SK-N-SH (cell line): ENCODE measurements around the gene HSPB7. TPM values are rescaled to one million over a fixed set of nuclear protein-coding genes. Genes with fewer than 3 reads are reported as not detected.

ENCODE experiments used
- CTCF ChIA-PET: fragments of 300-600, 350-600 bp; formaldehyde crosslinking; extraction: SDS; loops from one replicate; lab custom pipeline; 2021; lab: Yijun Ruan, JAX
- POLR2A ChIA-PET: fragments of 350-600 bp; sonication (Branson Sonifier 250); formaldehyde crosslinking; extraction: SDS; loops from one replicate; lab custom pipeline; 2020; ENCODE audit warnings: antibody characterized with exemption, inconsistent platforms; lab: Yijun Ruan, JAX
- DNase-seq: peaks from one replicate; pipeline ENCODE4 v3.0.0; 2012
- H2AFZ ChIP-seq: fragments of 200-600 bp; sonication (generic); 2 replicates; pipeline ENCODE4 v1.8.1; 2016; ENCODE audit warnings: antibody characterized with exemption, mild to moderate bottlenecking, low read depth
- H3F3A ChIP-seq: fragments of 200-600 bp; sonication (generic); replicated peaks from 2 replicates; pipeline ENCODE3; 2016; ENCODE audit warnings: antibody characterized with exemption, mild to moderate bottlenecking; ENCODE audit not compliant: insufficient read depth
- H3K27ac ChIP-seq, 2 experiments: fragments of 200-500 bp in 1 of 2; fragments of 200-600 bp in 1 of 2; sonication (Bioruptor generic) in 1 of 2; sonication (generic), shearing (Covaris generic) in 1 of 2; 2 replicates each; pipeline versions ENCODE4 v1.5.1 to v1.6.1; 2014 to 2016; ENCODE audit warnings: low read depth in 2 of 2, inconsistent platforms in 1 of 2, low read length in 1 of 2, mild to moderate bottlenecking in 1 of 2, mixed read lengths in 1 of 2
- H3K27me3 ChIP-seq: fragments of 200-600 bp; sonication (generic), shearing (Covaris generic); 2 replicates; pipeline ENCODE4 v1.6.1; 2016; ENCODE audit warnings: mixed run types; ENCODE audit not compliant: insufficient read depth
- H3K36me3 ChIP-seq, 2 experiments: fragments of 200-500 bp in 1 of 2; fragments of 200-600 bp in 1 of 2; sonication (Bioruptor generic) in 1 of 2; sonication (generic) in 1 of 2; replicated peaks in 1 of 2; 2 replicates each; pipeline versions ENCODE3 to v1.5.1; 2014 to 2016; ENCODE audit warnings: low read length in 1 of 2, mild to moderate bottlenecking in 1 of 2; ENCODE audit not compliant: insufficient read depth in 2 of 2, control insufficient read depth in 1 of 2
- H3K4me1 ChIP-seq, 2 experiments: fragments of 200-500 bp in 1 of 2; fragments of 200-600 bp in 1 of 2; sonication (Bioruptor generic) in 1 of 2; sonication (generic), shearing (Covaris generic) in 1 of 2; 2 replicates each; pipeline versions ENCODE4 v1.5.1 to v1.6.1; 2014 to 2016; ENCODE audit warnings: low read depth in 1 of 2, low read length in 1 of 2, mixed run types in 1 of 2; ENCODE audit not compliant: insufficient read depth in 2 of 2, control insufficient read depth in 1 of 2
- H3K4me2 ChIP-seq: fragments of 200-600 bp; sonication (generic), shearing (Covaris generic); 2 replicates; pipeline ENCODE4 v1.6.1; 2017; ENCODE audit warnings: mixed run types
- H3K4me3 ChIP-seq, 2 experiments: fragments of 200-500 bp in 1 of 2; fragments of 200-600 bp in 1 of 2; sonication (Bioruptor generic) in 1 of 2; sonication (generic), shearing (Covaris generic) in 1 of 2; 2 replicates each; pipeline versions ENCODE4 v1.5.1 to v1.8.1; 2014 to 2016; ENCODE audit warnings: low read depth in 2 of 2, inconsistent platforms in 1 of 2, low read length in 1 of 2, mild to moderate bottlenecking in 1 of 2, mixed read lengths in 1 of 2, moderate library complexity in 1 of 2
- H3K79me2 ChIP-seq: fragments of 200-600 bp; sonication (generic); 2 replicates; pipeline ENCODE4 v1.8.1; 2017; ENCODE audit warnings: mild to moderate bottlenecking; ENCODE audit not compliant: insufficient read depth
- H3K9ac ChIP-seq: fragments of 200-600 bp; sonication (generic); 2 replicates; pipeline ENCODE4 v1.6.1; 2017; ENCODE audit warnings: mixed run types
- H3K9me2 ChIP-seq: fragments of 200-600 bp; sonication (generic); 2 replicates; pipeline ENCODE4 v1.6.1; 2017; ENCODE audit warnings: mixed run types
- H3K9me3 ChIP-seq: fragments of 200-600 bp; sonication (generic); 2 replicates; pipeline ENCODE4 v1.6.1; 2017; ENCODE audit warnings: mixed run types, mild to moderate bottlenecking, moderate library complexity
- H4K20me1 ChIP-seq: fragments of 200-600 bp; sonication (generic); 2 replicates; pipeline ENCODE4 v1.6.1; 2017; ENCODE audit warnings: mild to moderate bottlenecking, mixed run types; ENCODE audit not compliant: insufficient read depth
- MEF2A ChIP-seq: IDR thresholded peaks from 2 replicates; pipeline ENCODE4 v1.4.0; 2012; ENCODE audit warnings: low read depth, borderline replicate concordance
- NRF1 ChIP-seq: IDR thresholded peaks from 2 replicates; pipeline ENCODE4 v1.6.1; 2012; ENCODE audit warnings: low read depth, mild to moderate bottlenecking, low read length
- WGBS: methylation state at CpG from one replicate; pipeline ENCODE4 v1.1.6; 2017; ENCODE audit warnings: low lambda C conversion rate; 5-methylcytosine and 5-hydroxymethylcytosine counted together
- polyA plus RNA-seq, 3 experiments: library from polyadenylated mRNA; depleted of rRNA; stranded (reverse); fragments of >200 nt; gene quantifications; 2 replicates each; pipeline ENCODE4 v1.2.3, GENCODE V29; 2012
- TF ChIP-seq, protein P1 (sequence below): IDR thresholded peaks from 2 replicates; pipeline ENCODE4 v1.4.0; 2012; ENCODE audit warnings: low read depth, borderline replicate concordance
- TF ChIP-seq, protein P2 (sequence below): IDR thresholded peaks from 2 replicates; pipeline ENCODE4 v1.4.0; 2012; ENCODE audit warnings: low read depth, borderline replicate concordance

The HSPB7 gene
- polyA plus RNA-seq, 1 of the 3 experiments (the other 2 are of a cell fraction) = 0.05 TPM

DNA sequence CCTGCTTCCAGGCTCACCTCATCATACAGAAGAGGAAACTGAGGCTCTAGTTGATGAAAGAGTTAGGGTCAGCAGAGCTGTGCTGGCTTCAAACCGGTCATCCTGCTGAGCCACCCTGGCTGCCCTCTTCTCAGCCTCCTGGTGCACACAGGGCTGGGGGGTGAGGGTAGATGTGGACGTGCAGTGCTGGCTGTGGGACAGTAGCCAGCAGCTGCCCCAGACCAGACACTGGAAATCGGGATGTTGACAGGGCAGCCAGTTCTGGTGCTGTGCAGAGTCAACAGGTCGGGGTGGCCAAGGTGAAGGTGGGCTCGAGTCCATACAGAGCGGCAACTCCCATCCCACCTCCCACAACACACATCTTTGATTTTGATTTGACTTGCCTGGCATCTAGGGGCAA lies 2.5 kb upstream of the HSPB7 start:
- H3F3A ChIP-seq = no peaks in the 10 kb centered on the region
- no peaks in the 10 kb centered on the region for H3K36me3 ChIP-seq
- H3K79me2 ChIP-seq = no peaks in the 10 kb centered on the region
- H2AFZ ChIP-seq = no peak overlapping the region
- CTCF ChIA-PET = interaction anchor here (0.7 to 2.9 kb wide), 4 partner anchors 35 to 228 kb away, joined by 3 to 14 read pairs (median 4); no protein-coding TSS in a partner anchor
- no peaks in the 10 kb centered on the region for H4K20me1 ChIP-seq
- H3K9ac ChIP-seq = no peak overlapping the region
- TF ChIP-seq NRF1 (no peak), MEF2A (no peak)
- TF ChIP-seq, protein P1, sequence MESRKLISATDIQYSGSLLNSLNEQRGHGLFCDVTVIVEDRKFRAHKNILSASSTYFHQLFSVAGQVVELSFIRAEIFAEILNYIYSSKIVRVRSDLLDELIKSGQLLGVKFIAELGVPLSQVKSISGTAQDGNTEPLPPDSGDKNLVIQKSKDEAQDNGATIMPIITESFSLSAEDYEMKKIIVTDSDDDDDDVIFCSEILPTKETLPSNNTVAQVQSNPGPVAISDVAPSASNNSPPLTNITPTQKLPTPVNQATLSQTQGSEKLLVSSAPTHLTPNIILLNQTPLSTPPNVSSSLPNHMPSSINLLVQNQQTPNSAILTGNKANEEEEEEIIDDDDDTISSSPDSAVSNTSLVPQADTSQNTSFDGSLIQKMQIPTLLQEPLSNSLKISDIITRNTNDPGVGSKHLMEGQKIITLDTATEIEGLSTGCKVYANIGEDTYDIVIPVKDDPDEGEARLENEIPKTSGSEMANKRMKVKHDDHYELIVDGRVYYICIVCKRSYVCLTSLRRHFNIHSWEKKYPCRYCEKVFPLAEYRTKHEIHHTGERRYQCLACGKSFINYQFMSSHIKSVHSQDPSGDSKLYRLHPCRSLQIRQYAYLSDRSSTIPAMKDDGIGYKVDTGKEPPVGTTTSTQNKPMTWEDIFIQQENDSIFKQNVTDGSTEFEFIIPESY = no peak
- no peak overlapping the region for H3K27ac ChIP-seq
- 96% methylated on average over 4 of the region's 6 CpGs for WGBS
- no peak overlapping the region for H3K4me2 ChIP-seq
- H3K9me3 ChIP-seq = no peaks in the 10 kb centered on the region
- no peaks in the 10 kb centered on the region for H3K27me3 ChIP-seq
- H3K9me2 ChIP-seq = no peaks in the 10 kb centered on the region
- POLR2A ChIA-PET = interaction anchor here (0.6 kb wide), 1 partner anchor 1416 kb away, joined by 4 read pairs; no protein-coding TSS in a partner anchor
- DNase-seq = no peak
- H3K4me1 ChIP-seq = peaks cover 10 to 39% of the 10 kb centered on the region in 2 experiments; a peak in 2 of 4 replicates
- no peak overlapping the region for H3K4me3 ChIP-seq

DNA sequence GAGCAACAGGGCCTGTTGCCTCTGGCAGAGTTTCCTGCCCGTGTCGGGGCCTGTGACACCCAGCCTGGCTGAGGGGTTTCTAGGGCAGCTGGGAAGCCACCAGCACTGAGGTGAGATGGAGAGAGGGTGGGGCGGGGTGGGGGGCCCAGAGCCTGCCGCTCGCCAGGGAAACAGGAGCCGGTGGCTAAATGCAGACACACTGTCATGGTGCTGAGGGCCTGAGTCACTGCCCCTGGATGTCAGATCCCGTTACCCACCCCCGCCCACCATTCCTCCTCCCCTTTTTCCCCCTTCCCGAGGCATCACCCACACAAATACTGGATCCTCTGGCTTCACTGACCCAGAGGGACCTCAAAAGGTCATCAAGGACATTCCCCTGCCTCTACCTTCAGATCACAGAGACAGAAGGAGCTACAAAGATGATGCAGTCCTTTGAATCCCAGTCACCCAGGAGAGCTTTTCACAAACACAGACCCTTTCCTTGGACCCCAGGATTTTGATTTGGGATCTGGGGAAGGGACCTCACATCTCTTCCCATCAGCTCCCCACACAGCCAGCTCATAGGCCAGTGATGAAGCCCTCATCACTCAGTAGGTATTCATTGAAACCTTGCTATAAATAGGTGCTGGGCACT lies 1.9 kb upstream of the HSPB7 start:
- H3K9me2 ChIP-seq = no peaks in the 10 kb centered on the region
- H3K4me3 ChIP-seq = no peak overlapping the region
- POLR2A ChIA-PET = no interaction called here
- WGBS = 25% methylated on average over 4 of the region's 9 CpGs
- H3K4me2 ChIP-seq = 0 out of 2 replicates have a peak overlapping the region, but pooled peaks have one; percentile 19
- peaks cover 10 to 45% of the 10 kb centered on the region in 2 experiments; a peak in 2 of 4 replicates for H3K4me1 ChIP-seq
- DNase-seq = peak; percentile 59
- H3K27ac ChIP-seq = no peak overlapping the region; a peak in 1 of 4 replicates
- no peak overlapping the region for H3K9ac ChIP-seq
- H3K27me3 ChIP-seq = no peaks in the 10 kb centered on the region
- no peaks in the 10 kb centered on the region for H3F3A ChIP-seq
- H4K20me1 ChIP-seq = no peaks in the 10 kb centered on the region
- H2AFZ ChIP-seq = no peak overlapping the region
- CTCF ChIA-PET = interaction anchor here (0.7 to 2.9 kb wide), 7 partner anchors 10 to 228 kb away, joined by 3 to 22 read pairs (median 6); partner anchors contain the start of gene CLCNKB
- TF ChIP-seq MEF2A = no peak
- TF ChIP-seq, protein P2, sequence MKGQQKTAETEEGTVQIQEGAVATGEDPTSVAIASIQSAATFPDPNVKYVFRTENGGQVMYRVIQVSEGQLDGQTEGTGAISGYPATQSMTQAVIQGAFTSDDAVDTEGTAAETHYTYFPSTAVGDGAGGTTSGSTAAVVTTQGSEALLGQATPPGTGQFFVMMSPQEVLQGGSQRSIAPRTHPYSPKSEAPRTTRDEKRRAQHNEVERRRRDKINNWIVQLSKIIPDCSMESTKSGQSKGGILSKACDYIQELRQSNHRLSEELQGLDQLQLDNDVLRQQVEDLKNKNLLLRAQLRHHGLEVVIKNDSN = no peak
- no peaks in the 10 kb centered on the region for H3K9me3 ChIP-seq
- H3K79me2 ChIP-seq = no peaks in the 10 kb centered on the region
- H3K36me3 ChIP-seq = no peaks in the 10 kb centered on the region
